GM12874 (cell line): ENCODE results near the gene WEE2.

Experiments
- CTCF ChIP-seq: IDR thresholded peaks from 2 replicates; pipeline ENCODE4 v1.5.1; 2011; ENCODE audit warnings: low read depth, mild to moderate bottlenecking, control low read depth, low read length, moderate library complexity; ENCODE audit not compliant: insufficient read depth

Gene WEE2

DNA sequence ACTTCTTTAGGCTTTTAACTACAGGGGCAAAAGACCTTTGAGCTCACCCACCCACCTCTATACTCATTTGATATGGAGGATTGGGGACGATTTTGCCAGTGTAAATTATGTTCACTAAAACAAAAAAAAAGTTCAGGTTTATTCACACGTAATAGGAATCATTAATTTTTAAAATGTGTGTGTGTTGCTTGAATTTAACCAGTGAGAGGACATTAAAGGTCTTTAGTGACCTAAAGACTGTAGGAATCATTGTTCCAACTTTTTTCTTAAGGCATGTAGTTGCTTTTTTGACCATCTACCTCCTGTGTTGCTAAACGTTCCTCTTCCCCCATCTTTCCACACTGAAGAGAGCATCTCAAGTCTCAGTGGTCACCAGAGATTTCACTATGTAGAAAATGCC is 31.1 kb downstream of the WEE2 start:
- TF ChIP-seq CTCF, result no peak

- no peak for TF ChIP-seq CTCF
These were observed 34.1 kb downstream of the WEE2 start for GRCh38 chr7:141742229-141742628.

DNA sequence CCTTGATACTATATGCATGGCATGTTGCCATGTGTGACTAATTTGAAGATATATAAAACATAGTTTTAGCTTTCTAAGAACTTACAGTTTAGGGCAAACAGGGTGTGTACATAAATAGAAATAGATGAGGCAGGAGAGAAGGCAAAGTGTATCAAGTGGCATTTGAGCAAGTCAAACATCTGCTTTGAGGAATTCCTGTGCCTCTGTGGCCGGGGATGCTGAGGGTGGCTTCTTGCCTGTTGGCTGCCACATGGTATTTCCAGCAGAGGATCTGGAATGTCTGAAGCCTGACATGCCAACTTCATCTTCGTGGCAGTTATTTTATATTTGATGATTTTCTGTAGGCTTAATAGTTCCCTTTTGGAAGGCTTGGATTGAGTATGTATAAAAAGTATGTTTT is 36.0 kb downstream of the WEE2 start:
- no peak for TF ChIP-seq CTCF

- TF ChIP-seq CTCF, result no peak
These were observed 40.2 kb downstream of the WEE2 start for GRCh38 chr7:141748396-141748795.

GRCh38 chr7:141752634-141753033 is 44.5 kb downstream of the WEE2 start:
- TF ChIP-seq CTCF, result no peak; the same call in 1 of the 2 replicates

- TF ChIP-seq CTCF, result peak; percentile 37; the same call in 1 of the 2 replicates
These were observed 46.8 kb downstream of the WEE2 start for GRCh38 chr7:141754939-141755338.

- TF ChIP-seq CTCF, result no peak
These were observed 55.6 kb downstream of the WEE2 start, which contains the start of gene TAS2R3 for GRCh38 chr7:141763797-141764196. Gene TAS2R3, plus strand, starts transcription at chr7:141764097. Its CDS starts 62 bp downstream, at chr7:141764159.
